AG20443 (cell line): ENCODE measurements around the gene SCNN1A.

Experiments used
- DNase-seq: peaks from one replicate; pipeline ENCODE4 v3.0.0; 2012; ENCODE audit warnings: low spot score, mixed read lengths

SCNN1A gene

GRCh38 chr12:6368906-6369525, 6.3 kb downstream of the SCNN1A start:
- DNase-seq, result no peak

GRCh38 chr12:6367969-6368892, 7.1 kb downstream of the SCNN1A start:
- no peak for DNase-seq

- no peak for DNase-seq
These were observed 8.0 kb downstream of the SCNN1A start for GRCh38 chr12:6367065-6367968.

DNA sequence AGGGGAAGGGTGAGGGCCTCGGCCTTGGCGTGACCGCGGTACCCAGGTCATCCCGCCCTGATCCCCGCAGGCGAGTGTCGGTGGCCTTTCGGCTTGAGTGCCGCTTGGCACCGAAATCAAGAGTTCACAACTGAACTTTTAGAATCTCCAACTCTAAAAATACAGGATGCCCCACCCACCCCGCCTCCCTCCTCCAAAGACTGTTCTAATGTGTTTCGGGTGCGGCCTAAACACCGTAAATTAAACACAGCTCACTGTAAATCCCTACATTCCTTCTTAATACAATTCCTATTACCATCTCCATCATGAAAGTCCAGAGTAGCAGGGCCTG, 11.4 kb downstream of the SCNN1A start:
- peak; percentile 53 for DNase-seq

GRCh38 chr12:6363330-6364043, 11.9 kb downstream of the SCNN1A start:
- peak; percentile 98 for DNase-seq

DNA sequence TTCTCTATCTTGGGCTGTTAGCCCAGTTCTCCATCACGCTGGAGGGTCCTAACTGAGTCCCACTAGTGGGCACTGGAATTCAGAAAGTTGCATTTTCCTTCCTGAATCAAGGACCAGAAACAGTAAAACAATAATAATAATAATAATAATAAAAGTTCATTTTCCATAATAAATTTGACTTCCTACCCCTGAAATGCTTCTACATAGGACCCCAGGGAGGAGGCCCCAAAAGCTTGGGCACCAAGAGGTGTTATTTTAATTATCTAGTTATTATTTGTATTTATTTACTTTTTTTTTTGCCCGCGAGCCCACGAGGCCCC, 12.4 kb downstream of the SCNN1A start:
- no peak for DNase-seq

- no peak for DNase-seq
These were observed 13.0 kb downstream of the SCNN1A start for GRCh38 chr12:6362403-6362802.

DNA sequence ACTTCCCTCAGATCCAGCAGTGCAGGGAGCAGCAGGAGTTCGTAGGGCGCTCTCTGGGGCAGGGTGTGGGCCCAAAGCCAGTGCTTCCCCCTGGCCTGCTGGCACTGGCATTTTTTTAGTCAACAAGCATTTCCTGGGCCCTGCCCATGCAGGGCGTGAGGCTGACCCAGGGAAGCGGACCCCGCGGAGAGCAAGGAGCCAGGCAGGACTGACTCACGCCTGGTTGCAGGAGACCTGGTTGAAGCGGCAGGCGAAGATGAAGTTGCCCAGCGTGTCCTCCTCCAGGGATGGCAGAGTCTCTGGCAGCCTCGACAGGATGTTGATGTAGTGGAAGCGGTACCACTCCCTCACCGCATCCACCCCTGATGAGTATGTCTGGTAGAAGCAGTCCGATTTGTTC, 13.5 kb downstream of the SCNN1A start:
- no peak for DNase-seq

DNA sequence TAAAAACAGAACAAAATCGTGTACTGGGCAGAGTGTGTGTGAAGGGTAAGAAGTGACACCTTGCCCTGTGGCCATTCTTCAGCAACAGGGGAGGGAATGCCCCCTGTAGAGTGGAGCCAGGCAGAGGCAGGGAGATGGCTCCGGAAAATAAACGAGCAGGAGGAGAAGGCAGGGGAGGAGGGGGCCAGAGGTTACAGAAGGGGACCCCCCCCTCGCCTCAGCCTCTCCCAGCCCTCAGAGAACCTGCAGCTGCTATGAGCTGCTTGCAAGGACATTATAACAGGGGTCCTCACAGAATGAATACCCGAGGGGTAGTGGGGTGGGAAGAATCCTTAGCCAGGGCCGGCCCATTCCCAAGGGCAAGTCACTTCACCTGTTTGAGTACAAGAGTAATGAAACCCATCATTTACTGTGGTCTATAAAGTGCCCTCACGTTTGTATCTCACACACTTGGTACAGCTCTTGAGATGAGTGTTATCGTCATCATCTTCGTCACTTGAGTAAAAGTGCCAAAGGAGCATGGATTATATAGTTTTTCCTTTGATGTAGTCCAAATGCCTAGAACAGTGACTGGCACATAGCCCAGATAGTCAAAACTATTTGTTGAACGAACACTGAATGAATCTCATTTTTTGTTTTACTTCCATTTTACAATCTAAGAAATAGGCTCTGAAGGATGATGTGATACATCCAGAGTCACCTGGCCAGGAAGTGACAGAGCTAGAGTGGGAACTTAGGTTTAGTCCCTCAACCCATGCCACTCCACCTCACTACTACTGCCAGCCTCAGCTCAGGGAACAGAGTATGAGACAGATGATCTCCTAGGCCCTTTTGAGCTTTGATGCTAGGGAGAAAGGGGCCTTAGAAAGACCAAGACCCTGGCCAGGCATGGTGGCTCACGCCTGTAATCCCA, 14.5 kb downstream of the SCNN1A start:
- no peak for DNase-seq

- no peak for DNase-seq
These were observed 15.2 kb downstream of the SCNN1A start for GRCh38 chr12:6360080-6360571.

- no peak for DNase-seq
These were observed 16.5 kb downstream of the SCNN1A start for GRCh38 chr12:6358881-6359280.

DNA sequence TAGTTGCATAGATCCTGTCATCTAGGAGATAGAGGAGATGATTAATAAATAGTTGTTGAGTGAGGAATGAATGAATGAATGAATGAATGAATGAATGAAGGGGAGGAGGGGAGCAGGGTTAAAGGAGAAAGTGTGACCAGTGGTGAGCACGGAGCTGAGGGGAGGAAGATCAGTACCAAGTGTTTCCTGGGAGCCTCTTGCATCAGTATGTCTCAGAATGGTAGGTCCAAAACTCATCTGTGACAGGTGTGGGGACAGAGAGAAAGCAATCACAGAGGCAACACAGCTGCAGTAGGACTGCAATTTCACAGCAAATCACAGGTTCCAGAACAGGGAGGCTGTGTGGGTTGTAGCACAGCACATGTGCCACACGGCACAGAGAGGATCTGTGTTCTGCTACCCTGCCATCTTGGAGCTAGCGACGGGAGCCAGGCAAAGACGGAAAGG, 19.0 kb downstream of the SCNN1A start:
- DNase-seq, result peak; percentile 1

- DNase-seq, result no peak
These were observed 19.6 kb downstream of the SCNN1A start for GRCh38 chr12:6355491-6356373.

DNA sequence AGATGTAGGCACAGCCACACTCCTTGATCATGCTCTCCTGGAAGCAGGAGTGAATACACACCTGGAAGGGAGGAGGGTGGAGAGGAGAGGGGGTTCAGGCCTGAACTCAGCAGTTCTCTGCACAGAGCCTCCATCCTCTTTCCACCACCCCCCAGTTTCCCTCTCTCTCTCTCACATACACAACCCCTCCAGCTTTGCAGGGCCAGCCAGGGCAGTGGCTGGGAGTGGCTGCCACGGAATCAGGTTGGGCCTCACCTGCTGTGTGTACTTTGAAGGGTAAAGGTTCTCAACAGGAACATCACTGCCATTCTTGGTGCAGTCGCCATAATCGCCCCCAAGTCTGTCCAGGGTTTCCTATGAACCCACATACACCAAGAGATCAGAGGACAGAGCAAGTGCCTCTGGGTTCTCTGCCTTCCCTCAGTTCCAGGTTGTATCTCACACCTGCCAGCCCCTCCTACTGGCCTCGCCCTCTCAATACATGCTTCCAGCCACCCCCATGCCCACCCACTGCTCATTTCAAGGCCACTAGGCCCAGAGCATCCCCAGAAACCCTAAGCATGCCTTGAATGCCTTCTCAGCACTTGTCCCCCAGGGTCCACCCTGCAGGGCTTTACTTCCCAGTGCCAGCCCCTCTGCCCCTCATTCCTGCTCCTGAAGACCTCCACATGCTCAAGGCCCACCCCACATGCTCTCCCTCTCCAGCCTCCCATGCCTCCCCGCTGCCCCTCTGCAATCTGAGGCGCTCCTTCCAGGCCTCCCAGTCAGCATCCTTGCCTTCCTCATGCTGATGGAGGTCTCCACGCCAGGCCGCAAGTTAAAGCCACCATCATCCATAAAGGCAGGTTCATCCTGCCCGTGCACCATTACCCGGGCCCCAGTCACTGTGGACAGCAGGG, 20.6 kb downstream of the SCNN1A start:
- no peak for DNase-seq

DNA sequence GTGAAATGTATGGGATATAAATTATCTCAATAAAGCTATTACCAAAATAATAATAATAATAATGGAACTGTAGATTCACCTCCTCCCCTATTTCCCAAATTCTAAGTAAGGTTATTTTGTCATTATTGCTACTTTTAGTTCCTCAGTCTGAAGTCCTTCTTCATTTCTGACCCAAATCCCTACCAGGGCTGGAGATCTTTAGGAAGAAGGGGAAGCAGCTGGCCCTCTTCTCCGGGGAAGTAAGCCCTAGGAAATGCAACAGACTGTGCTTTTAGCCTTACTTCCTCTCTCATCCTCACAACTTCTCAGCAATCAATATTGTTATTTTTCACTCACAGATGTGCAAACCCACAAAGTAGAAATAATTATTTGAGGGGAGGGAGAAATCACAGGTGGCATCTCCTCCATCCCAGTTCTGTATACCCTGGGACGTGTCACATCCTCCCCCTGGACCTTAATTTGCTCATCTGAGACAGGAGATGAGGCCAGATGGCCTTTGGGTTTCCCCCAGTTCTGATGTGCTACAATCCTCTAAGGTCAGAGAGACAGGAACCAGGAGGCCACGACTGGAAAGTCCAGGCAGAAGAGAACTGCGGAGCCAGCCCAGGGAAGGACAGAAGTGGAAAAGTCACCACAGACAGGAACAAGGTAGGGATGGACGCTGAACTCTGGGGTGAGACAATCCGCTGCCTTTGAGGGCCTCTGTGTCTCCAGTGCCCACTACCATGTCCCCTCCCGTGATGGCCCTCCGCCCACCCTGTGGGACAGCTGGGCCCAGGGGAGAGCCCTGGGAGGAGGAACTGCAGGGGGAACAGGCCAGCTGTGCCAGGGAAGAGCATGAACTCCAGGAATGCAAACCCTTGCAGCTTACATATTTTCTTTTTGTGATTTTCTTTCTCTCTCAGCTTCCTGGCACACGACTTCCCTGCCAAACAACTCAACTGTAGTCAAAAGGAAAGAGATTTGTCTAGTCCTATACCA, 22.9 kb downstream of the SCNN1A start:
- no peak for DNase-seq

GRCh38 chr12:6351622-6352021, 23.7 kb downstream of the SCNN1A start:
- DNase-seq, result no peak
